Left kidney (tissue), 2 donors: Measurements from ENCODE around the gene NDUFA13. TPM values are rescaled to one million over a fixed set of nuclear protein-coding genes. Genes with fewer than 3 reads are reported as not detected.

Experiments
- DNase-seq: peaks from one replicate; pipeline ENCODE4 v3.0.0-alpha.2; 2013
- polyA plus RNA-seq: library from polyadenylated mRNA; unstranded; fragments of 120-200 nt; gene quantifications from one replicate; pipeline ENCODE4 v1.2.1, GENCODE V29; 2013; ENCODE audit not compliant: insufficient read length

NDUFA13 gene
- polyA plus RNA-seq, 1 donor, result 225 TPM

- DNase-seq, result no peak
These were observed 53.1 kb downstream of the NDUFA13 start for GRCh38 chr19:19568802-19569756.

- no peak for DNase-seq
These were observed 54.5 kb downstream of the NDUFA13 start for GRCh38 chr19:19570571-19570970.

- DNase-seq, result no peak
These were observed 55.2 kb downstream of the NDUFA13 start for GRCh38 chr19:19571071-19571786.

GRCh38 chr19:19575411-19575810, 59.4 kb downstream of the NDUFA13 start:
- DNase-seq, result no peak

Other genes with a start within 250 kb of the NDUFA13 start
- 3.4 TPM for gene TM6SF2, start 242.9 kb upstream of the NDUFA13 start, polyA plus RNA-seq
- gene SUGP1, start 195.7 kb upstream of the NDUFA13 start, polyA plus RNA-seq, result 57.4 TPM
- gene MAU2, start 195.4 kb upstream of the NDUFA13 start, polyA plus RNA-seq, result 70.1 TPM
- gene GATAD2A, start 110.5 kb upstream of the NDUFA13 start, polyA plus RNA-seq, result 43.1 TPM
- gene TSSK6, start 677 bp upstream of the NDUFA13 start, polyA plus RNA-seq, result 0.91 TPM
- 11.6 TPM for gene YJEFN3, start 12.7 kb downstream of the NDUFA13 start, polyA plus RNA-seq
- gene CILP2, start 22.0 kb downstream of the NDUFA13 start, polyA plus RNA-seq, result 0.17 TPM
- 6.1 TPM for gene PBX4, start 102.5 kb downstream of the NDUFA13 start, polyA plus RNA-seq
- gene LPAR2, start 112.0 kb downstream of the NDUFA13 start, polyA plus RNA-seq, result 26.1 TPM
- 5.7 TPM for gene GMIP, start 127.4 kb downstream of the NDUFA13 start, polyA plus RNA-seq
- gene ATP13A1, start 147.5 kb downstream of the NDUFA13 start, polyA plus RNA-seq, result 54.5 TPM
- gene ZNF101, start 152.6 kb downstream of the NDUFA13 start, polyA plus RNA-seq, result 19.7 TPM
- gene ZNF14, start 216.9 kb downstream of the NDUFA13 start, polyA plus RNA-seq, result 15.4 TPM